ENCODE data around the gene IPO4.

The IPO4 gene

DNA sequence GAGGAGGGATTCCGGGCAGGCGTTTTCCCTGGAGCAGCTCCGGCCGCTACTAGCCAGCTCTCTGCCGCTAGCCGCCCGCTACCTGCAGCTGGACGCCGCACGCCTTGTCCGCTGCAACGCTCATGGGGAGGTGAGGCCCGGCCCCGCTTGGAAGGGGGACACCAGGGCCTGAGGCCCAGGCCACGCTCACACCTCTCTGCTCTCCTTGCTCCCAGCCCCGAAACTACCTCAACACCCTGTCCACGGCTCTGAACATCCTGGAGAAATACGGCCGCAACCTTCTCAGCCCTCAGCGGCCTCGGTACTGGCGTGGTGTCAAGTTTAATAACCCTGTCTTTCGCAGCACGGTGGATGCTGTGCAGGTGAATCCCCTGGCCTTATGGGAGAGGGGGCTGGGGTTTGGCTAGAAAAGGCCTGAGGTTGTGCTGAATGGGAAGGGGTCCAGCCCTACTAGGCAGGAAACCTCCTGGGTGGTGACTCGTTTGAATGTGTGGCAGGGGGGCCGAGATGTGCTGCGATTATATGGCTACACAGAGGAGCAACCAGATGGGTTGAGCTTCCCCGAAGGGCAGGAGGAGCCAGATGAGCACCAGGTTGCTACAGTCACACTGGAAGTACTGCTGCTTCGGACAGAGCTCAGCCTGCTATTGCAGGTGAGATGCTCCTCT is 40.7 kb downstream of the IPO4 start:
- no peak for DNase-seq (ENCODE audit: low spot score)

- peak; percentile 99 for DNase-seq (ENCODE audit: low spot score)
These were observed 41.4 kb downstream of the IPO4 start, which contains the start of gene RNF31 for GRCh38 chr14:24146978-24147760. RNF31 (plus strand) TSS chr14:24147498; CDS start chr14:24147699, 201 bp downstream.

GRCh38 chr14:24146453-24146977 is 42.1 kb downstream of the IPO4 start, which contains the start of gene PSME2:
PSME2 (minus strand) TSS chr14:24146610; CDS start chr14:24146581, 29 bp downstream.
- DNase-seq (ENCODE audit: low spot score) = peak; percentile 96

- DNase-seq (ENCODE audit: low spot score) = no peak
These were observed 42.7 kb downstream of the IPO4 start for GRCh38 chr14:24145690-24146452.

- no peak for DNase-seq (ENCODE audit: low spot score)
These were observed 43.4 kb downstream of the IPO4 start for GRCh38 chr14:24145219-24145618.

DNA sequence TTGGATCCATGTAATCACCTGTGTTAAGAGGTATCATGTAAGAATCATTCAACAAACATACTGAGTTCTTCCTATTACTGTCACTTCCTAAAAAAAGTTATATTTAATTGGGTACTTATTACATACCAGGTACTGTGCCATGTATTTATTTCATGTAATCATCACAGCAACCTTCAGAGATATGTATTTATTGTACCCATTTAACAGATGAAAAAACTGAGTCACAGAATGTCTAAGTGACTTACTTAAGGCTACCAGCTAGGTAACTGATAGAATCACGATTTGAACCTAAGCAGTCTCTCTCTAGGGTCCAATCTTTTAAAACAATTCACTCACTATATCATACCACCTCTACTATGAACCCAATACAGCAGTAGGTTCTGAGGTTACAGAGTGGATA is 44.2 kb downstream of the IPO4 start:
- no peak for DNase-seq (ENCODE audit: low spot score)

DNA sequence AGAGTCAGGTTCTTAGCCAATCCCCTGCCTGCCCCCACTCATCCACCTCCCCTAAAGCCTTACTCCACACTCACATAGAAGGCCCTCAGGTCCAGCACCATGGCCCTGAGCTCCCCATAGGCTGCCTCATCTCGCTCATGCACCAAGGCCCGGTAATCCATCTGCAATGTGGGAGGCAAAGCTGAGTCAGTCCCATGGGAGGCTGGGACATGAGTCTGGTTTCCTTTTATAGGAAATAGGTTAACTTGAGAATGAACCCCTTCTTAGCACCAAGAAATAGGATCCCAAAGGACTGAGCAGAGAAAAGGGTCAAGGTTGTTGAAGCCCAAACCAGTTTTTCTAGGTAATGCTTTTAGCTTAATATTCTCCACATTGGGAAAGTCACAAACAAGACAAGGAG is 45.1 kb downstream of the IPO4 start:
- no peak for DNase-seq (ENCODE audit: low spot score)

DNA sequence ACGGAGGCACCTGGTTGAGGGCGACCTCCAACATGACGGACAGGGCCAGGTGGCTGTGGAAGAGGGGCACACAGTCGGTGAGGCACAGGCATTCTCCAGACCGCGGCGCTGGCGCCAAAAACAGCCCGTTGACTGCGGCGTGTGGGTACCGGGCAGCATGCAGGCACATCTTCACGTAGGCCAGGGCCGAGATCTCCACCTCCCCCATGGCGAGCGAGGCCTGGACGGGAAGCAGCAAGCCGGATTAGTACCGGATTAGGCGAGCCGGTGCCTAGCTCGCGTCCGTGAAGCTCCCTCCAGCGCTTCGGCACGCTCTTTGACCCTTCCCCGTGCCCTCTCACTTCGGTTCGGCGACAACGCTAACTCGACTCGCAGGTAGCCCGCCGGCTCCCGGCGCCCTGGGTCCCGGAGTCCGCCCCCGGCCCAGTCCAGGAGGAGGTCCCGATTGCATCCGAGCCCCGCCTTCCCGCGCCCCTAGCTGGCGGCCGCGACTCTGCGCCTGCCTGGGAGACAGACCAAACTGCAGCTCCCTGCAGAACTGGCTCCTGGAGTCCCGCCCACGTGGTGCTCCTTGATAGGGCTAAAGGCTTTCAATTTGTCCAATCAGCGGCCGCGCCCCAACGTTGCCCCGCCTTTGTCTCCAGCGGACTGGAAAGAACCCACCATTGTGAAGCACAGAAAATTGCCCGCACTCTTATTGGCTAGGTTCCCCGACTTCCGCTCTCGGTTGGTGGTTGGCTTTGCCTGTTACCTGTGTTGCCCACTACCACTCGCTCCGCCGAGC is 47.3 kb downstream of the IPO4 start, which contains the start of gene EMC9:
Gene EMC9 (minus strand): TSS at position 495 of the 784 bp plus-strand sequence. CDS start 287 bp downstream, at position 208.
- DNase-seq (ENCODE audit: low spot score) = peak; percentile 100

DNA sequence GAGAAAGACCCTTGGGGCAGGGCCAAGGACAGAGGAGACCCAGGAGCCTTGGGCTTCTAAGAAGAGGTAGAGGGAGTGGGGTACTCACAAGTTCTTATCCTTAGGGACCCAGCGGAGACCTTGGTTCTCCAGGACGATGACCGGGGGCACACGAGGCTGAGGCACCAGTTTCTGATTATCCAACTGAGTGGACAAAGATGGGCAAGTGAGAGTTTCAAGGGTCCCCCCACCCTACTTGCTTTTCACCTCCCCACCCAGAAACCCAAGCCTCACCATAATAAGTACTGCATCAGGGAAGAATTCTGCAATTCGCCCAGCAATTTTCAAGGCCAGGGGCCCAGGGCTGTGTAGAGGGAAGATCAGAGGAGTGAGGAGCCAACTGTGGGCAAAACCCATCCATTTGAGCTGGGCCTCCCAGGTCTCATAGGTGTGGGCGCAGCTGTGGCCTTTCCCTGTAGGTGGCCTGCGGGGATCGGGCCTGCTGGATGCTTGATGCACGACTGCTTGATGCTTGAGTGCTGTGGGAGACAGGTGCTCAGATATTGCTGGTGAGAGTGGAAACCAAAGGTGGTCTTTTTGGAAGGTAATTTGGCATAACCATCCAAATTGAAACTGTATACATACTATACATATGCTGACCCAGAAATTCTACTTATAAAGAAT is 49.2 kb downstream of the IPO4 start:
- DNase-seq (ENCODE audit: low spot score) = no peak

GRCh38 chr14:24138396-24139271 is 50.0 kb downstream of the IPO4 start:
- DNase-seq (ENCODE audit: low spot score) = no peak

- DNase-seq (ENCODE audit: low spot score) = no peak
These were observed 50.9 kb downstream of the IPO4 start for GRCh38 chr14:24137529-24138395.

DNA sequence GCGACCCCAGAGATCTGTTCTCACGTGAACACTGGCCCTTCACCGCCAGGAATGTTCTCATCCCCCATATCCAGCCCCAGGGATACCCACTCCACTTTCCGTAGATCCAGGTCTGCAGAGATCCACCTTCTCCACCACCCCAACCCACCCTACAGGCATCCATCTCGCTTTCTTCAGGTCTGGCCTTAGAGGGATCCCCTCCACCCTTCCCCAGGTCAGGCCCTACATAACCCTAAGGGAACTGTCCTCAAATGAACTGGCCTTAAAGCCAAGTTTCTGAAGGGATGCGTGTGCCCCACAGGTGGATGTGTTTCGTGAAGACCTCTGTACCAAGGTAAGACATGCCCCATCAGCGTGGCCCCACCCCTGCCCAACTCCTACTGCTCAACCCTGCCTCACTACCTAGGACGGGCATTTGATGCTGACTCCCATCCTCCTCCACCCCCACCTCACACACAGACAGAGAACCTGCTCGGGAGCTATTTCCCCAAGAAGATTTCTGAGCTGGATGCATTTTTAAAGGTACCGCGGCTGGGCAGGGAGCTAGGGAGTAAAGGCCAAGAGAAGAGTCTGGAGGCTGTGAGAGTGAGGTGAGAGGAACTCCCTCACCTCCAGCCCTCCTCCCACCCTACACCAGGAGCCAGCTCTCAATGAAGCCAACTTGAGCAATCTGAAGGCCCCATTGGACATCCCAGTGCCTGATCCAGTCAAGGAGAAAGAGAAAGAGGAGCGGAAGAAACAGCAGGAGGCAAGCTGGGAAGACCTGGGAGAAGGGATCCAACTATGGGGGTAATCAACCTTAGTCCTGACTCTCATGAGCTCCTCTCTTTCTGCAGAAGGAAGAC is 51.7 kb downstream of the IPO4 start:
- no peak for DNase-seq (ENCODE audit: low spot score)

DNA sequence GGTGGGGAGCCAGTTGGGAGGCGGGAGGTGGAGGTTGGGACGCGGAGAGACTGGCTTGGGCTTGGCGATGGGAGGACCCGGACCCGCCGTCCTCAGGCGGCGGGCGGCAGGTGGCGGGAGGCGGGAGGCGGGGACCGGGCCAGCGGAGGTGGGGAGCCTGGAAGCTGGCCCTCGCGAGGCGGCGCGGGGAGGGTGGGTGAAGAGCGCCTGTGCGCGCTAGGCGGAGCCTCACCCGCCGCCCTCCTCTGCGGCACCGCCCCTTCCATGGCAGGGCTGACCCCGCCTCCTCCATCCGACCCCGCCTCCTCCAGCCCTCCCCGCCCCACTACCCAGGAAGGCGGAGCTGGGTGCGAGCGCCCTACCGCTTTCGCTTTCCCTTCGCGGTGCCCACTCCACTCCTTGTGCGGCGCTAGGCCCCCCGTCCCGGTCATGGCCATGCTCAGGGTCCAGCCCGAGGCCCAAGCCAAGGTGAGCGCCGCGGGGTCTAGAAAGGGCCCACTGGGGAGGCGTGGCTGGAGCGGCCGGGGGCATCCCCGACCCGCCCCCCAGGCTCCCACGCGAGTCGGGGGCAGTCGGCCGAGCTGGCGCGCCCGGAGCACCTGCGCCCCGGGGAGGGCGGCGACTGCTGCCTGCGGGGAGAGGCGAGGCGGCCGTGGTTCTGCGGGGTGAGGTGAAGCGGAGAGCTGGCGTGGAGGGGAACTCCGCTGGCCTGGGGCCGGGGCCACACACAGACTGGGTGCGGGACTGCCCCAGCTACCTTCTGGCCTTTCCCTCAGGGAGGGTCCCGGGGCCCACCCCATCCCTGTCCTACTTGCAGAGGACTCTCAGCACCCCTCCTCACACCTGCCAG is 52.6 kb downstream of the IPO4 start, which contains the start of gene PSME1:
Gene PSME1 (plus strand): TSS at position 361 of the 850 bp plus-strand sequence. CDS start 69 bp downstream, at position 430.
- peak; percentile 96 for DNase-seq (ENCODE audit: low spot score)

- DNase-seq (ENCODE audit: low spot score) = no peak
These were observed 53.1 kb downstream of the IPO4 start for GRCh38 chr14:24135584-24135833.

DNA sequence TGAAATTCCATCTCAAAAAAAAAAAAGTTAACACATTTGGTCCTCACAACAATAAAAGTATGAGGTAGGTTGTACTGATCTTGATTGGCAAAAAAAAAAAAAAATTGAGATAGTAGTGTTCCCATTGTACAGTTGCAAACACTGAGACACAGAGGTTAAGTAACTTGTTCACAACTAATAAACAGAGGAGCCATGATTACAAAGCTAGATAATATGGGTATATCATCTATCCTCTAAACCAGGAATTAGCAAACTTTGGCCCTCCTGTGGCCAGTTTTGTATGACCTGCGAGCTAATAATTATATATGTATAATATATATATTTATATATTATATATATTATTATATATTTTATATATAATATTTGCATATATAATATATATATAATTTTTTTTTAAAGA is 54.9 kb downstream of the IPO4 start:
- DNase-seq (ENCODE audit: low spot score) = no peak

DNA sequence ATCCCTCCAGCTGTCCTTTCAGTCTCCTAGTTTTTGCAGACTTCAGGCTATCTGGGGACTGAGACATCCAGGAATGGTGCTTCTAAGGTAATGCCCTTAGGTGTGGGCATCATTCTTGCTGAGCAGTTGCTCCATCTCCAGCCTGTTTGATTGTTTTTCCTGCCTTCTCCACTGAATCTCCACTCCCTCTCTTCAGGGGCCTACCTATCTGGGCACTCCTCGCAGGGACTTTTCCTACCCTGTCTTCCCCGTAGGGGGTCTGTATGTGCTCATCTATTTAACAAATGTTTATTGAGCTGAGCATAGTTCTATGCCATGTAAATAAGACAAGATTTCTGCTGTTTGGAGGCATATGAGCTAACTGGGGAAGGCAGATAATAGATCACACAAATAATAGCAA is 55.6 kb downstream of the IPO4 start:
- DNase-seq (ENCODE audit: low spot score) = no peak

DNA sequence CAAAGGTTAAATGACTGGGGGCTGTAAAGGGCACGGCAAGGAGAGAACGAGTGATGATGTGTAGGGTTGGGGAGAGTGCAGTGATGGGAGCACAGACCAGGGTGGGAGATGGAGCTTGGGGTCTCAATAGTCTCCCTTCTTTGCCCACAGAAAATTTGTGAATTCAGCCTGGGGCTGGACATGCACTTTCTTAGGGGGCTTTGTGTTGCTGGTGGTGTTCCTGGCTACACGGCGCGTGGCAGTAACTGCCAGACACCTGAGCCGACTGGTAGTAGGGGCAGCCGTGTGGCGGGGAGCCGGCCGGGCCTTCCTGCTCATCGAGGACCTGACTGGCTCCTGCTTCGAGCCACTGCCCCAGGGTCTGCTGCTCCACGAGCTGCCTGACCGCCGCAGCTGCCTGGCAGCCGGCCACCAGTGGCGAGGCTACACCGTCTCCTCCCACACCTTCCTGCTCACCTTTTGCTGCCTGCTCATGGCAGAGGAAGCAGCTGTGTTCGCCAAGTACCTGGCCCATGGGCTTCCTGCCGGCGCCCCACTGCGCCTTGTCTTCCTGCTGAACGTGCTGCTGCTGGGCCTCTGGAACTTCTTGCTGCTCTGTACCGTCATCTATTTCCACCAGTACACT is 56.4 kb downstream of the IPO4 start:
- DNase-seq (ENCODE audit: low spot score) = no peak
